Measurements from ENCODE around the gene SLAMF6.

SLAMF6 gene

GRCh38 chr1:160546942-160547341 is 23.9 kb upstream of the SLAMF6 start:
- TF ChIP-seq EZH2 (IDR thresholded peaks at IDR 0.05; ENCODE audit: borderline replicate concordance, low read depth, low read length, severe bottlenecking) (no peak), CTCF (IDR thresholded peaks at IDR 0.05; ENCODE audit: borderline replicate concordance, extremely low read depth, low read length, poor library complexity, severe bottlenecking) (no peak)
- Histone ChIP-seq H3K4me3 (ENCODE audit: low read depth in 1 of 2, low read length in 2 of 2) (no peak overlapping the region), H3K27me3 (ENCODE audit: insufficient read depth, low read length, poor library complexity) (no peaks in the 10 kb centered on the region), H3K4me2 (ENCODE audit: insufficient read depth, low read length) (no peak overlapping the region), H3K9me3 (ENCODE audit: insufficient read depth, low read length, severe bottlenecking) (no peaks in the 10 kb centered on the region), H3K4me1 (ENCODE audit: insufficient read depth, low read length) (peaks cover 3% of the 10 kb centered on the region; the same call in 1 of the 2 replicates), H3K27ac (ENCODE audit: low read length) (no peak overlapping the region), H3K79me2 (ENCODE audit: insufficient read depth, low read length) (no peaks in the 10 kb centered on the region), H3K36me3 (ENCODE audit: insufficient read depth, low read length) (peaks cover 20% of the 10 kb centered on the region), H2AFZ (ENCODE audit: low read depth, low read length) (no peak overlapping the region), H4K20me1 (ENCODE audit: insufficient read depth, low read length) (no peaks in the 10 kb centered on the region), H3K9ac (ENCODE audit: low read depth, low read length) (no peak overlapping the region)
- DNase-seq (no peak), ATAC-seq (ENCODE audit: insufficient read depth, low read depth) (no peak)

GRCh38 chr1:160544647-160545046 is 21.6 kb upstream of the SLAMF6 start:
- Histone ChIP-seq H3K27me3 (ENCODE audit: insufficient read depth, low read length, poor library complexity) (no peaks in the 10 kb centered on the region), H3K4me1 (ENCODE audit: insufficient read depth, low read length) (peaks cover 26% of the 10 kb centered on the region), H3K79me2 (ENCODE audit: insufficient read depth, low read length) (no peaks in the 10 kb centered on the region), H3K4me3 (ENCODE audit: low read depth in 1 of 2, low read length in 2 of 2) (no peak overlapping the region), H3K9me3 (ENCODE audit: insufficient read depth, low read length, severe bottlenecking) (no peaks in the 10 kb centered on the region), H3K9ac (ENCODE audit: low read depth, low read length) (no peak overlapping the region), H3K27ac (ENCODE audit: low read length) (0 out of 2 replicates have a peak overlapping the region, but pooled peaks have one; percentile 22), H3K4me2 (ENCODE audit: insufficient read depth, low read length) (no peak overlapping the region), H3K36me3 (ENCODE audit: insufficient read depth, low read length) (peaks cover 10% of the 10 kb centered on the region; the same call in 1 of the 2 replicates), H2AFZ (ENCODE audit: low read depth, low read length) (peak overlapping the region; percentile 1; the same call in 1 of the 2 replicates), H4K20me1 (ENCODE audit: insufficient read depth, low read length) (no peaks in the 10 kb centered on the region)
- TF ChIP-seq EZH2 (IDR thresholded peaks at IDR 0.05; ENCODE audit: borderline replicate concordance, low read depth, low read length, severe bottlenecking) (no peak), CTCF (IDR thresholded peaks at IDR 0.05; ENCODE audit: borderline replicate concordance, extremely low read depth, low read length, poor library complexity, severe bottlenecking) (peak; percentile 68)
- peak; percentile 53 for DNase-seq
- peak; percentile 18; the same call in 2 of the 3 replicates for ATAC-seq (ENCODE audit: insufficient read depth, low read depth)

- H3K27ac ChIP-seq (ENCODE audit: low read length) = 0 out of 2 replicates have a peak overlapping the region, but pooled peaks have one; percentile 8
- no peaks in the 10 kb centered on the region for H3K9me3 ChIP-seq (ENCODE audit: insufficient read depth, low read length, severe bottlenecking)
- H3K9ac ChIP-seq (ENCODE audit: low read depth, low read length) = no peak overlapping the region
- TF ChIP-seq CTCF (IDR thresholded peaks at IDR 0.05; ENCODE audit: borderline replicate concordance, extremely low read depth, low read length, poor library complexity, severe bottlenecking) = no peak
- no peak for TF ChIP-seq EZH2 (IDR thresholded peaks at IDR 0.05; ENCODE audit: borderline replicate concordance, low read depth, low read length, severe bottlenecking)
- no peak for ATAC-seq (ENCODE audit: insufficient read depth, low read depth)
- H3K36me3 ChIP-seq (ENCODE audit: insufficient read depth, low read length) = peaks cover 5% of the 10 kb centered on the region; the same call in 1 of the 2 replicates
- no peaks in the 10 kb centered on the region for H4K20me1 ChIP-seq (ENCODE audit: insufficient read depth, low read length)
- peaks cover 38% of the 10 kb centered on the region for H3K4me1 ChIP-seq (ENCODE audit: insufficient read depth, low read length)
- no peaks in the 10 kb centered on the region for H3K79me2 ChIP-seq (ENCODE audit: insufficient read depth, low read length)
- H3K4me3 ChIP-seq (ENCODE audit: low read depth in 1 of 2, low read length in 2 of 2) = no peak overlapping the region
- H3K4me2 ChIP-seq (ENCODE audit: insufficient read depth, low read length) = no peak overlapping the region
- H3K27me3 ChIP-seq (ENCODE audit: insufficient read depth, low read length, poor library complexity) = no peaks in the 10 kb centered on the region
- no peak for DNase-seq
- H2AFZ ChIP-seq (ENCODE audit: low read depth, low read length) = no peak overlapping the region
These were observed 19.4 kb upstream of the SLAMF6 start for GRCh38 chr1:160542303-160542945.
